Panc1 (cell line): ENCODE data around the gene FRMPD2.

Experiments used
- TCF7L2 ChIP-seq: IDR thresholded peaks from 2 replicates; pipeline ENCODE4 v1.6.1; 2011; ENCODE audit warnings: mild to moderate bottlenecking, low read depth, low read length, inconsistent platforms
- TF ChIP-seq, protein P1 (sequence below): fragments of 450-650 bp; IDR thresholded peaks from 2 replicates; pipeline ENCODE4 v1.5.1; 2017; ENCODE audit warnings: mild to moderate bottlenecking

DNA sequence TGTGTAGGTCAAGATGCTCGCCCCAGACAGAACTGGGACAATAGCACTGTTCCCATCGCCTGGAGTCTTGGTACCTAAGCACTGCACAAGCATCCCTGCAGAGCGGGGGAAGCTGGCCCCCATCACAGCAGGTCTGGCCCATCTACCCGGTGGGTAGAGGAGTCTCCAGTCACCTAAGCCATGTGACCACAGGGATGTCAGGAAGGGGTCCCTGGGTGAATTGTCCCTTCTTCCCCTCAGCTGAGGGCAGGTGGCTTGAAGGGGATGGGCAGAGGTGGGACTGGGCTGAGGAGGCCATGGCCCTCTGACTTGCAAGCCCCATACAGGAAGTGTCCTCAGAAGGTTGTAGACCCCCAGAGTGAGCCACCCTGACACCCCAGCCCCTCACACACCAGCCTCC is 39.7 kb downstream of the FRMPD2 start:
- no peak for TF ChIP-seq TCF7L2
- TF ChIP-seq, protein P1, sequence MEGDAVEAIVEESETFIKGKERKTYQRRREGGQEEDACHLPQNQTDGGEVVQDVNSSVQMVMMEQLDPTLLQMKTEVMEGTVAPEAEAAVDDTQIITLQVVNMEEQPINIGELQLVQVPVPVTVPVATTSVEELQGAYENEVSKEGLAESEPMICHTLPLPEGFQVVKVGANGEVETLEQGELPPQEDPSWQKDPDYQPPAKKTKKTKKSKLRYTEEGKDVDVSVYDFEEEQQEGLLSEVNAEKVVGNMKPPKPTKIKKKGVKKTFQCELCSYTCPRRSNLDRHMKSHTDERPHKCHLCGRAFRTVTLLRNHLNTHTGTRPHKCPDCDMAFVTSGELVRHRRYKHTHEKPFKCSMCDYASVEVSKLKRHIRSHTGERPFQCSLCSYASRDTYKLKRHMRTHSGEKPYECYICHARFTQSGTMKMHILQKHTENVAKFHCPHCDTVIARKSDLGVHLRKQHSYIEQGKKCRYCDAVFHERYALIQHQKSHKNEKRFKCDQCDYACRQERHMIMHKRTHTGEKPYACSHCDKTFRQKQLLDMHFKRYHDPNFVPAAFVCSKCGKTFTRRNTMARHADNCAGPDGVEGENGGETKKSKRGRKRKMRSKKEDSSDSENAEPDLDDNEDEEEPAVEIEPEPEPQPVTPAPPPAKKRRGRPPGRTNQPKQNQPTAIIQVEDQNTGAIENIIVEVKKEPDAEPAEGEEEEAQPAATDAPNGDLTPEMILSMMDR, result no peak
